PC-3 (cell line): ENCODE measurements around the gene HS2ST1. TPM values are rescaled to one million over a fixed set of nuclear protein-coding genes. Genes with fewer than 3 reads are reported as not detected.

ENCODE experiments used
- ATAC-seq: fragments of 200-7000 bp; cut with Tn5 transposase; 2 replicates; pipeline ENCODE4 v1.9.1; 2020; ENCODE audit warnings: mild to moderate bottlenecking, moderate library complexity
- BruUV-seq: library from RNA; stranded (reverse); fragments of 400-500 nt; replicated peaks from 2 replicates; lab custom pipeline; 2021; lab: Mats Ljungman, UMichigan
- CTCF ChIA-PET: fragments of 300-600 bp; sonication (Branson Sonifier 250); formaldehyde crosslinking; loops from one replicate; lab custom pipeline; 2022; ENCODE audit warnings: antibody characterized with exemption; lab: Charles Lee
- POLR2A ChIA-PET: fragments of 300-600 bp; sonication (Branson Sonifier 250); formaldehyde crosslinking; loops from one replicate; lab custom pipeline; 2022; ENCODE audit warnings: antibody characterized with exemption; ENCODE audit not compliant: unreplicated experiment; lab: Charles Lee
- DNase-seq: peaks from one replicate; pipeline ENCODE4 v3.0.0-alpha.2; 2015
- H2AFZ ChIP-seq: fragments of 300-600 bp; sonication (generic); 2 replicates; pipeline ENCODE4 v1.6.0; 2016; ENCODE audit warnings: antibody characterized with exemption, low read length
- H3F3A ChIP-seq: fragments of 300-600 bp; sonication (generic); one replicate; pipeline ENCODE4 v1.6.0; 2017; ENCODE audit warnings: antibody characterized with exemption, low read length, control low read depth, mild to moderate bottlenecking; ENCODE audit not compliant: unreplicated experiment
- H3K27ac ChIP-seq: fragments of 300-600 bp; sonication (generic); 2 replicates; pipeline ENCODE4 v1.5.1; 2016; ENCODE audit warnings: mild to moderate bottlenecking, low read length
- H3K27me3 ChIP-seq: fragments of 300-600 bp; sonication (generic); 2 replicates; pipeline ENCODE4 v1.6.1; 2016; ENCODE audit warnings: low read length, mixed read lengths
- H3K36me3 ChIP-seq: fragments of 300-600 bp; sonication (generic); 2 replicates; pipeline ENCODE4 v1.6.1; 2016; ENCODE audit warnings: low read depth, mixed run types, low read length, mixed read lengths
- H3K4me1 ChIP-seq: fragments of 300-600 bp; sonication (generic); 2 replicates; pipeline ENCODE4 v1.5.1; 2016; ENCODE audit warnings: low read length; ENCODE audit not compliant: insufficient read depth
- H3K4me2 ChIP-seq: fragments of 300-600 bp; sonication (generic); 2 replicates; pipeline ENCODE4 v1.6.0; 2016; ENCODE audit warnings: low read length
- H3K4me3 ChIP-seq: fragments of 300-600 bp; sonication (generic); 2 replicates; pipeline ENCODE4 v1.5.1; 2016; ENCODE audit warnings: mild to moderate bottlenecking, low read length, mixed read lengths
- H3K79me2 ChIP-seq: fragments of 300-600 bp; sonication (generic); 2 replicates; pipeline ENCODE4 v1.6.1; 2017; ENCODE audit warnings: low read length, mixed read lengths
- H3K9ac ChIP-seq: fragments of 300-600 bp; sonication (generic); 2 replicates; pipeline ENCODE4 v1.6.0; 2016; ENCODE audit warnings: mild to moderate bottlenecking, low read length
- H3K9me2 ChIP-seq: fragments of 300-600 bp; sonication (generic); replicated peaks from 2 replicates; pipeline ENCODE4 v1.6.1; 2016; ENCODE audit warnings: mixed run types, low read length, mixed read lengths
- H3K9me3 ChIP-seq: fragments of 300-600 bp; sonication (generic); 2 replicates; pipeline ENCODE4 v1.6.1; 2016; ENCODE audit warnings: low read length, mixed read lengths
- H4K20me1 ChIP-seq: fragments of 300-600 bp; sonication (generic); 2 replicates; pipeline ENCODE4 v1.6.1; 2016; ENCODE audit warnings: low read length, mixed read lengths
- CTCF ChIP-seq: fragments of 300-600 bp; sonication (generic); conservative IDR thresholded peaks from 2 replicates; pipeline ENCODE4 v1.5.1; 2017; ENCODE audit warnings: antibody characterized with exemption, low read depth, mild to moderate bottlenecking, low read length
- EZH2 ChIP-seq: fragments of 300-600 bp; sonication (generic); IDR thresholded peaks from one replicate; pipeline ENCODE4 v1.6.1; 2017; ENCODE audit warnings: antibody characterized with exemption, mild to moderate bottlenecking, low read length; ENCODE audit not compliant: unreplicated experiment
- EZH2phosphoT487 ChIP-seq: fragments of 300-600 bp; sonication (generic); IDR thresholded peaks from 2 replicates; pipeline ENCODE4 v1.6.1; 2018; ENCODE audit warnings: mild to moderate bottlenecking, antibody characterized with exemption, low read length, borderline replicate concordance
- intact Hi-C: fragments of 100-400 bp; cut with micrococcal nuclease; formaldehyde crosslinking; loops from 2 replicates; pipeline ENCODE4 v1.9.0; 2023
- total RNA-seq: library from RNA; depleted of rRNA; stranded (reverse); fragments of >200 nt; gene quantifications from 2 replicates; pipeline ENCODE4 v1.2.3, GENCODE V29; 2014

Gene HS2ST1
- total RNA-seq, 1 experiment from 2014 or later, result 15.3 TPM

GRCh38 chr1:87093286-87093685 is 178.9 kb downstream of the HS2ST1 start:
- Histone ChIP-seq H3K9me3 (no peaks in the 10 kb centered on the region), H4K20me1 (no peaks in the 10 kb centered on the region), H3K27me3 (no peaks in the 10 kb centered on the region), H3F3A (no peaks in the 10 kb centered on the region), H3K27ac (peak overlapping the region; percentile 42), H3K4me1 (peaks cover 26% of the 10 kb centered on the region), H3K4me2 (peak overlapping the region; percentile 63), H3K79me2 (no peaks in the 10 kb centered on the region), H3K36me3 (no peaks in the 10 kb centered on the region), H3K4me3 (no peak overlapping the region), H2AFZ (no peak overlapping the region), H3K9me2 (no peaks in the 10 kb centered on the region), H3K9ac (no peak overlapping the region)
- POLR2A ChIA-PET, result no interaction called here
- intact Hi-C loops, result no loop called here
- DNase-seq (peak; percentile 88), ATAC-seq (peak; percentile 99)
- CTCF ChIA-PET, result interaction anchor here (0.6 kb wide), 1 partner anchor 235 kb away, joined by 12 read pairs; the partner anchor contains the start of gene LMO4
- TF ChIP-seq EZH2 (no peak), EZH2phosphoT487 (no peak), CTCF (no peak)
- BruUV-seq, result no TSS peak

GRCh38 chr1:87094238-87094637 is 179.8 kb downstream of the HS2ST1 start:
- TF ChIP-seq CTCF, result no peak
- TF ChIP-seq EZH2phosphoT487, result no peak
- TF ChIP-seq EZH2, result no peak
- H3K9me3 ChIP-seq, result no peaks in the 10 kb centered on the region
- DNase-seq (no peak), ATAC-seq (no peak)
- no peaks in the 10 kb centered on the region for H3K9me2 ChIP-seq
- no peaks in the 10 kb centered on the region for H3K79me2 ChIP-seq
- no peak overlapping the region for H3K27ac ChIP-seq
- no TSS peak for BruUV-seq
- ChIA-PET CTCF (no interaction called here), POLR2A (no interaction called here)
- peaks cover 20% of the 10 kb centered on the region for H3K4me1 ChIP-seq
- H3K9ac ChIP-seq, result no peak overlapping the region
- H3K27me3 ChIP-seq, result no peaks in the 10 kb centered on the region
- H3F3A ChIP-seq, result no peaks in the 10 kb centered on the region
- H3K36me3 ChIP-seq, result no peaks in the 10 kb centered on the region
- H3K4me2 ChIP-seq, result no peak overlapping the region
- H2AFZ ChIP-seq, result no peak overlapping the region
- H4K20me1 ChIP-seq, result no peaks in the 10 kb centered on the region
- intact Hi-C loops, result no loop called here
- H3K4me3 ChIP-seq, result no peak overlapping the region

GRCh38 chr1:87100271-87100670 is 185.8 kb downstream of the HS2ST1 start:
- ATAC-seq, result no peak
- H3K27me3 ChIP-seq, result no peaks in the 10 kb centered on the region
- no peaks in the 10 kb centered on the region for H3K36me3 ChIP-seq
- H3K79me2 ChIP-seq, result no peaks in the 10 kb centered on the region
- H3F3A ChIP-seq, result no peaks in the 10 kb centered on the region
- DNase-seq, result no peak
- H3K4me2 ChIP-seq, result no peak overlapping the region
- ChIA-PET POLR2A (no interaction called here), CTCF (no interaction called here)
- intact Hi-C loops, result no loop called here
- H4K20me1 ChIP-seq, result no peaks in the 10 kb centered on the region
- no peak for TF ChIP-seq CTCF
- TF ChIP-seq EZH2, result no peak
- TF ChIP-seq EZH2phosphoT487, result no peak
- H3K9me2 ChIP-seq, result no peaks in the 10 kb centered on the region
- no peaks in the 10 kb centered on the region for H3K9me3 ChIP-seq
- no TSS peak for BruUV-seq
- H3K9ac ChIP-seq, result no peak overlapping the region
- H3K4me1 ChIP-seq, result peaks cover 21% of the 10 kb centered on the region
- H2AFZ ChIP-seq, result no peak overlapping the region
- H3K27ac ChIP-seq, result no peak overlapping the region
- H3K4me3 ChIP-seq, result no peak overlapping the region
